Measurements from ENCODE around the gene PLXNB2. TPM values are rescaled to one million over a fixed set of nuclear protein-coding genes. Genes with fewer than 3 reads are reported as not detected.

The PLXNB2 gene
- total and polyA plus RNA-seq, 4 donors, result 123 to 310 (median 173) TPM

GRCh38 chr22:50303848-50304527, 3.5 kb downstream of the PLXNB2 start:
- DNase-seq (no peak), ATAC-seq (ENCODE audit: insufficient read depth, low FRiP score) (no peak)
- H3K9ac ChIP-seq (ENCODE audit: insufficient read depth in 1 of 2, low read length in 2 of 2), result no peak overlapping the region
- TF ChIP-seq CTCF (IDR thresholded peaks at IDR 0.05; ENCODE audit: control extremely low read depth, extremely low read depth), result no peak
- H3K4me1 ChIP-seq (ENCODE audit: control insufficient read depth in 5 of 5, insufficient read depth in 5 of 5, low read length in 5 of 5), result peaks cover 11 to 73% (median 51%) of the 10 kb centered on the region in 5 donors
- H3K9me3 ChIP-seq (ENCODE audit: control insufficient read depth in 4 of 4, insufficient read depth in 3 of 4, low read length in 3 of 4), result no peaks in the 10 kb centered on the region
- 32 to 33% methylated on average over 11 of the region's 11 CpGs for WGBS, 2 donors
- no peak overlapping the region for H3K4me3 ChIP-seq
- H3K27ac ChIP-seq (ENCODE audit: low read depth in 1 of 2, low read length in 1 of 2), result peak overlapping the region; percentile 51 to 84
- H3K36me3 ChIP-seq (ENCODE audit: control insufficient read depth in 4 of 4, insufficient read depth in 4 of 4, low read length in 4 of 4), result peaks cover 0 to 17% (median 3%) of the 10 kb centered on the region in 4 donors
- H3K27me3 ChIP-seq (ENCODE audit: control insufficient read depth in 3 of 3, insufficient read depth in 3 of 3, low read length in 2 of 3), result no peaks in the 10 kb centered on the region

GRCh38 chr22:50303515-50303847, 4.0 kb downstream of the PLXNB2 start:
- Histone ChIP-seq H3K27me3 (ENCODE audit: control insufficient read depth in 3 of 3, insufficient read depth in 3 of 3, low read length in 2 of 3) (no peaks in the 10 kb centered on the region), H3K4me1 (ENCODE audit: control insufficient read depth in 5 of 5, insufficient read depth in 5 of 5, low read length in 5 of 5) (peaks cover 11 to 73% (median 47%) of the 10 kb centered on the region in 5 donors), H3K4me3 (no peak overlapping the region), H3K27ac (ENCODE audit: low read depth in 1 of 2, low read length in 1 of 2) (peak overlapping the region; percentile 51 to 84), H3K36me3 (ENCODE audit: control insufficient read depth in 4 of 4, insufficient read depth in 4 of 4, low read length in 4 of 4) (peaks cover 0 to 17% (median 3%) of the 10 kb centered on the region in 4 donors), H3K9ac (ENCODE audit: insufficient read depth in 1 of 2, low read length in 2 of 2) (no peak overlapping the region), H3K9me3 (ENCODE audit: control insufficient read depth in 4 of 4, insufficient read depth in 3 of 4, low read length in 3 of 4) (no peaks in the 10 kb centered on the region)
- 48 to 55% methylated on average over 7 of the region's 7 CpGs for WGBS, 2 donors
- ATAC-seq (ENCODE audit: insufficient read depth, low FRiP score) (no peak), DNase-seq (no peak)
- no peak for TF ChIP-seq CTCF (IDR thresholded peaks at IDR 0.05; ENCODE audit: control extremely low read depth, extremely low read depth)

GRCh38 chr22:50302564-50302963, 4.9 kb downstream of the PLXNB2 start:
- H3K4me3 ChIP-seq, result no peak overlapping the region
- ATAC-seq (ENCODE audit: insufficient read depth, low FRiP score) (no peak), DNase-seq (no peak)
- no peaks in the 10 kb centered on the region for H3K27me3 ChIP-seq (ENCODE audit: control insufficient read depth in 3 of 3, insufficient read depth in 3 of 3, low read length in 2 of 3)
- H3K4me1 ChIP-seq (ENCODE audit: control insufficient read depth in 5 of 5, insufficient read depth in 5 of 5, low read length in 5 of 5), result peaks cover 11 to 67% (median 43%) of the 10 kb centered on the region in 5 donors
- no peaks in the 10 kb centered on the region for H3K9me3 ChIP-seq (ENCODE audit: control insufficient read depth in 4 of 4, insufficient read depth in 3 of 4, low read length in 3 of 4)
- peaks cover 0 to 17% (median 3%) of the 10 kb centered on the region in 4 donors for H3K36me3 ChIP-seq (ENCODE audit: control insufficient read depth in 4 of 4, insufficient read depth in 4 of 4, low read length in 4 of 4)
- no peak for TF ChIP-seq CTCF (IDR thresholded peaks at IDR 0.05; ENCODE audit: control extremely low read depth, extremely low read depth)
- peak overlapping the region; percentile 35 to 84 for H3K27ac ChIP-seq (ENCODE audit: low read depth in 1 of 2, low read length in 1 of 2)
- no peak overlapping the region for H3K9ac ChIP-seq (ENCODE audit: insufficient read depth in 1 of 2, low read length in 2 of 2)
- WGBS, 2 donors, result 52 to 61% methylated on average over 5 of the region's 5 CpGs
